Measurements from ENCODE around the gene VAPB.

GRCh38 chr20:58466729-58467571, 77.9 kb downstream of the VAPB start:
- no peak for TF ChIP-seq CTCF (optimal IDR thresholded peaks at IDR 0.05 in 1 of 3, IDR thresholded peaks at IDR 0.05 in 1 of 3, conservative IDR thresholded peaks at IDR 0.05 in 1 of 3; ENCODE audit: extremely low read depth in 1 of 3, insufficient read depth in 2 of 3, low read length in 3 of 3)
- no peak for TF ChIP-seq EZH2 (IDR thresholded peaks at IDR 0.05; ENCODE audit: low read length)
